RKO (cell line): Measurements from ENCODE around the gene CACNA2D2.

ENCODE experiments used
- DNase-seq: peaks from one replicate; pipeline ENCODE4 v3.0.0-alpha.2; 2016; ENCODE audit warnings: low spot score

Gene CACNA2D2

DNA sequence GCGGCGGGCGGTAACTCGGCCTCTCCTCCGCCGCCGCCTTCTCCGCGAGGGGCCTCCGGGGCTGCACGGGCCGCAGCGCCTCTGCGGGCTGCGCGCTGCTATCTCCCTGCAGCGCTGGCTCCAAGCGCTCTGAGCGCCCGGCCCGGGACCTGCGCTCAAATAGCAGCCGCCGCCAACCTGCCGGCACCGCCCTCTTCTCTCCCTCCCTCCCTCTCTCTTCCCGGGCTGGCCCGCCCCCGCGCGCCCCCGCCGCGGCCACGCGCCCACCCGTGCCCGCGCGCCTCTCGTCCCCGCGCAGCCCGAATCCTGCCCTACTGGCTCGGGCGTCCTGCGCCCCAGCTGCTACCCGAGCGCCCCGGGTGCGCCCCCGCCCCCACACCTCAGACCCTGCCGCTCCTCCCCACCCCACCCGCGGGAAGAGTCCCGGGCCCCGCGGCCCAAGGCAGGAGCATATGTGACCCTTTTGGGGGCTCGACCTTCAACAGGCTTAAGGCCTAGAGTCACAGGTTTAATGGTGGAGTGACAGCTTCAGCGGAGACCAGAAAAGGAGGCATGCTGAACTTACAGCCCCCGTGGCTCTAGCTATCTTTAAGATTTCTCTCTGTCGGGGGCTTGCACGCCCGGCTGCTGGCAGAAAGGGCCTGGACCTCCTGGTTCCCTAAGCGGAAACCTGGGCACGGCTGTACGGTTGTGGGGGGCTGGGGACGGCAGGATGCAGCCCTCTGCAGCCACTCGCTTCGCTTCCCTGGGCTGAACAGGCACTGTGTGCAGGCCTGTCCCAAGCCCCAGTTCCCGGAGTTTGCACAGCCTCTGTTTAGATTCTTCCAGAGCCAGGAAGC is at the start of gene CACNA2D2:
Gene CACNA2D2 (minus strand): TSS at position 131 of the 839 bp plus-strand sequence. CDS start 211 bp downstream, outside the sequence.
- no peak for DNase-seq

- no peak for DNase-seq
These were observed 49.2 kb upstream of the CACNA2D2 start for GRCh38 chr3:50552598-50552997.

GRCh38 chr3:50551681-50552435 is 48.4 kb upstream of the CACNA2D2 start:
- no peak for DNase-seq

- no peak for DNase-seq
These were observed 47.7 kb upstream of the CACNA2D2 start for GRCh38 chr3:50551054-50551659.

- DNase-seq, result peak; percentile 24
These were observed 46.8 kb upstream of the CACNA2D2 start for GRCh38 chr3:50550079-50550736.

DNA sequence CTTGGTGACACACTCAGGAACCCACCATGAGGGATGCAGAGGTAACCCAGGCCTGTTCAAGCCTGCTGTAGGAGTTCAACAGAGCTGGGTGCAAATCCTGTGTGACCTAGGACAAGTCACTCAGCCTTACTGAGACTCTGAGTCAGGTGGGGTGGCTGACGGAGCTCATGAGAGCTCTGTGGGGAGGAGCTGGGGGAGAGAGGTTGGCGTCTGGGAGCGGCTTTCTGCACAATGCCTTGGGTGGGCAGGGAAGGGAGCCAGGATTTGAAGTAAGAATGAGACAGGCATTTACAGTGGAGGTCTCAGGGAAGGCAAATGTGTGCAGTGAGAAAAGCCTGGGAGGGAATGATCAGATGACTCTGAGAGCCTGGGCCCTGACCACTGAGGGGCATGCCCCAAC is 45.8 kb upstream of the CACNA2D2 start:
- DNase-seq, result no peak

DNA sequence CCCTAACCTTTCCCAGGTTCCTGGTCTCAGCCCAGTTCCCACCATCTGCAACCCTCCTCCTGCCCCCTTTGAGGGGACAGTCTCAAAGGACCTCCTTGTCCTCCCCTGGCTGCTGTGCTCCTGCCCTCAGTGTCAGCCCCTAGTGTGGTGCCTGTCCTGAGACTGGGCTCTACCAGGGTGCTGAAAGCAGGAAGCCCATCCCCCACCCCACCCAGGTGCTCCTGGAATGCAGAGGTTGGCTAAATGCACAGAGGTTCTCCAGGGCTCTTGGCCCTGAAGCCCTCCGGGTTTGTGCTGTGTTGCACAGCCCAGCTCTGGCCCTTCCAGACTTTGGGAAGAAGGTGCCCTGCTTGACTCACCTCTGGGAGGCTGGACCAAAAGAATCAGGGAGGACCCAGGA is 42.3 kb upstream of the CACNA2D2 start:
- DNase-seq, result no peak

DNA sequence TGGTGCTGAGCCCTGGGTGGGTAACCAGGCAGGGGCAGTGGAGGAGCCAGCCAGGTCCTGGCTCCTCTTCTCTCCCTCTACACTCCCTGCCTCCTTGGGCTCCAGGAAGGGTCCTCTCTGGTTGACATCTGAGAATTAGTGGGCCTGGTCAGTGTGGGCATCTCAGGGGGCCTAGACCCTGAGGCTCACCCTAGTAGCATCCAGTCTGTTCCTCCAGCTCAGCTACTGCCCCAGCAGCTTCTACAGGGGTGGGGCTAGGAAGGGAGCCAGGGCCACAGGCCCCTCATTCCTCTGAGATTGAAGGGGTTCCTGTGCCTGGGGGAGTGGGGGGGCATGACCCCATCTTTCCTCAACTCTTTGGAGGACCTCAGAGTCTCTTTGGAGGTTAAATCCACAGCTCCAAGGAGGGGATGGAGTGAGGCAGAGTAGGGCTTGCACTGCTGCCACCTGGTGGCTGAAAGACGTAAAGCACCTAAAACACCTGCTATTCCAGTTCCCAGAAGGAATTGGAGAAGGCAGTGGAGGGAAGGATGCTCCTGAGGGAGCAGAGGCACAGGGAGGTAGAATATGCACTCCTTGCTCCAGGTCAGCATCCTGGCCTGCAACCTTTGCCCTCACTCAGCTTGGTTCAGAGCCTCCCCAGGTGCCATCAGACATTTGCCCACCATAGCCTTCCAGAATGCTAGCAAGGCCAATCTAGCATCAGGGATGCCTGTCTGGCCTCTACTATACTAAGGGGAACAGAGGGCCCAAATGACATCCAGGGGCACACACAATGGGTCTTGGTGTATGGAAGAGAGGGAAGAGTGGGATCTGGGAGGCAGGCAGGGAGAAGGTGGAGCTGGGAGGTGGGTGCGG is 39.0 kb upstream of the CACNA2D2 start:
- peak; percentile 65 for DNase-seq

GRCh38 chr3:50539356-50540286 is 36.2 kb upstream of the CACNA2D2 start:
- DNase-seq, result no peak

DNA sequence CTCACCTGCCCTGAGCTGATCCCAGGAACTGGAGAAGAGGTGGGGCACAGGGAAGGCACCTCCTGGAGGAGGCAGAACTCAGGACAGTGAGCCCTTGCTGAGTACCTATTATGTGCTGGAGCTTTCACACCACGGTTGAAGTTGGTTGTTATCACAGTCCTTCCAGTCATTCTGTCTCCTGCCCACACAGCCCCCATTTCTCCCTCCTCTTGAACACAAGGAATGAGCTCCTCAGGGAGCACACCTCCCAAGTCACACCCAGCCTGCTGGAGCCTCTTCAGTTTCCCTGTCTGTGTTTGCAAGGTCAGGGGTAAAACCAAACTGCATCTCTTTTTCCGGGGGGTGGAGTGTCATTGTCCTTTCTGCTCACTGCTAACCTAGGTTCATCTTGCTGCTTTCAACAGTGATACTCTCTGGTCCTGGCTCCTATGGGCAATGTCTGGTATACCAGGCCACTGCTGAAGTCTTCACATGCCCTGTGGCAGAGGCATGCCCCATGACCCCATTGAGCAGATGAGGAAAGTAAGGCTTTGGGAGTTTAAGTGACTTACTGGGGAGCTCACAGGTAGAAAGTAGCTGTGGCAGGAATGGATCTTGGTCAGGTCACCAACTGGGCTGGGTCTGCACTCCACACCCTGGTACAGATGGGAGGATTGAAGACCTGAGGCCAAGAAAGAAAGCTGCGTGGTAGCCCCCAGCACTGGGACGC is 34.1 kb upstream of the CACNA2D2 start:
- no peak for DNase-seq

- DNase-seq, result no peak
These were observed 33.2 kb upstream of the CACNA2D2 start for GRCh38 chr3:50536471-50537180.

- DNase-seq, result no peak
These were observed 31.4 kb upstream of the CACNA2D2 start for GRCh38 chr3:50534681-50535330.

GRCh38 chr3:50533807-50534461 is 30.5 kb upstream of the CACNA2D2 start:
- DNase-seq, result no peak

DNA sequence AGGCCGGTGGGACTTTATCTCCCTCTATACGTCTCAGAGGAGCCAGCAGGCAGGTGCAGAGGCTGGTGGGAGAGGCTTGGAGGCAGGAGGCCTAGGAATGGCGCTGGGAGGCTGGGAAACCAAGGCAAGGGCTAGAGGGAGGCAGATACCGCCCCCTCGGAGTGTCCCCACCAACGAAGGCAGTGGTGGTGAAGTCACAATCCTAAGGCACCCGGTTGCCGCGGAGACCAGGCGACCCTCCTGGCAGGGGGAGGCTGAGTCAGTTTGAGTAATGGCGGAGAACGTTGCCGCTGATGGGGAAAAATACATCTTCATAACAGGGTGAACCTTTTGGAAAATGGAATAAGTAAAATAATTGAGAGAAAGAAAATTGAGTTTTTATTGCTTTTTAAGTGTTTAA is 29.9 kb upstream of the CACNA2D2 start:
- no peak for DNase-seq

DNA sequence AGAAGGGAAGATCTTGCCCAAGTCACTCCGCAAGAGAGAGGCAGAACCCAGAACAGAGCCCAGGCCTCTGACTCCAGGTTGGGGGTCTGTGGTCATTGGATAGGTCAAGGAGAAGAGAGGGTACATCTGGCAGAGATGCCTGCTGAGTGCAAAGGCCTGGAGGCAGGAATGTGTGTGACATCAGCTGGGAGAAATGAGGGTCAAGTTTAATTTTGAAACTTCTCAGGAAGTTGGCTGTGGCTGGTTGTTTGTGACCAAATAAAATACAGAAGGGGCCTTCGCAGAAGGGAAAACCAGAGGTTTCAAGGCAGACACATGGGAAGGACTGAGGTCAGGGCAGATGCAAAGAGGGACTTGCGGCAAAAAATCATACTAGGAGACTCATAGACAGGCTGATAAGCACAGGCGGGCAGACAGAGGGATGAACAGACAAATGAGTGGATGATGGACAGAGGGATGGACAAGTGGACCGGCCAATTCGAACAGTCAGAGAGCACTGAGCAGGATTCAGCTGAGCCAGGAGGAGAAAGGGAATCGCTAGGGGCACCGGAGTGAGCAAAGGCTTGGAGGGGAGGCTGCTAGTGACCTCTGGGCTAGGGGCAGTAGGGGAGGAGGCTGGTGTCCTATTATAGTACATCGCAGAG is 28.8 kb upstream of the CACNA2D2 start:
- DNase-seq, result no peak

DNA sequence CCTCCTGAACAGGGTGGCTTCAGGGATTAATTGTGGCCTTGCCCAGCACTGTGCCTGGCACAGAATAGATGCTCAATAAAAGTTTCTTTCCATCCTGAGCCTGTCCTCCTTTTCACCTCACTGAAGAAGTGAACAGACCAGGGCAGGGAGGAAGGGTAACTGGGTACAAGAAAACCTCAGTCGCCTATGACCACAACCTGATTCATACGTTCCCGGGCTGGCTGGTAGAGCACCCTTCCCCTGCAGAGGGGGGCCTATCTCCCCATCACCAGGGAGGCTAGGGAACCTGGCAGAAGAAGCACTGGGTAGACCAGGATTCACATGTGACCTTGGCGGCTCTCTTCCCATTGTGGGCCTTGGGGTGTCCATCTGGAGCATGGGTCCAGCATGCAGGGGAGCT is 27.8 kb upstream of the CACNA2D2 start:
- no peak for DNase-seq
